GM12891 (cell line): ENCODE results near the gene MPPED2.

ENCODE experiments used
- POLR2A ChIP-seq: IDR thresholded peaks from 2 replicates; pipeline ENCODE4 v1.6.1; 2011; ENCODE audit warnings: low read depth, low read length, control low read depth
- POLR2AphosphoS5 ChIP-seq: IDR thresholded peaks from 2 replicates; pipeline ENCODE4 v1.6.1; 2011; ENCODE audit warnings: low read depth, low read length, control low read depth
- POU2F2 ChIP-seq: IDR thresholded peaks from 2 replicates; pipeline ENCODE4 v1.6.1; 2011; ENCODE audit warnings: low read depth, mild to moderate bottlenecking, control low read depth, low read length, moderate library complexity
- SPI1 ChIP-seq: IDR thresholded peaks from 2 replicates; pipeline ENCODE4 v1.6.1; 2011; ENCODE audit warnings: low read depth, low read length, control low read depth
- TAF1 ChIP-seq: IDR thresholded peaks from 2 replicates; pipeline ENCODE4 v1.6.1; 2011; ENCODE audit warnings: low read depth, low read length, control low read depth

GRCh38 chr11:30487200-30487898 is 98.8 kb downstream of the MPPED2 start:
- no peak for TF ChIP-seq POLR2AphosphoS5
- TF ChIP-seq POLR2A, result no peak
- no peak for TF ChIP-seq TAF1
- no peak for TF ChIP-seq SPI1
- TF ChIP-seq POU2F2, result no peak
